NCI-H2171 treated with DMSO at 0.1 percent for 48 hours (cell line): ENCODE results near the gene CPNE7.
A peak's percentile ranks its signal among the peaks of the same experiment; 100 is the strongest.

Experiments used
- DNase-seq: peaks from one replicate; lab custom pipeline; 2025; lab: John Stamatoyannopoulos, UW

Gene CPNE7

DNA sequence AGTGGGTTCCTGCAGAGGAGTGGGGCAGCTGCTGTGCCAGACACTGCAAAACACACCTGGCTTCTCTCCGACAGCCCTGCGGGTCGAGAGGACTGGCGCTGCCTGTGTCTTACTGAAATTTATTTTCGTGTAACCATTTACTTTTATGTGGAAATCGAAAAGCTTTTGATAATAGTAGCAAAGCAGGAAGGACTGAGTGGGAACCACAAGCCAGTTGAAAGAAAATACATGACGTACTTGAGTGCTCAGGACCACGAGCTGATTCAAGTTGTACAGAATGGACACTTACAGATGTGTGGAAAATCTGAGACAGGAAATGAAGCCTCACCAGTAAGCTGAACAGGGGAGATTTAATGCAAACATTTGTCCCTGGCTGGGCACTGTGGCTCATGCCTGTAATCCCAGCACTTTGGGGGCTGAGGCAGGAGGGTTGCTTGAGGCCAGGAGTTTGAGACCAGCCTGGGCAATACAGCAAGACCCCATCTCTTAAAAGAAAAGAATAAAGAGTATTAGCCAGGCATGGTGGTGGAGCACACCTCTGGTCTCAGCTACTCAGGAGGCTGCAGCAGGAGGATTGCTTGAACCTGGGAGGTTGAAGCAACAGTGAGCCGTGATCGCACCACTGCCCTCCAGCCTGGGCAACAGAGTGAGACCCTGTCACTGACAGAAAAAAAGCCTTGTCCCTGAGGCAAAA lies 26.4 kb upstream of the CPNE7 start:
- DNase-seq: no peak

GRCh38 chr16:89550421-89551007 lies 25.0 kb upstream of the CPNE7 start:
- no peak for DNase-seq

DNA sequence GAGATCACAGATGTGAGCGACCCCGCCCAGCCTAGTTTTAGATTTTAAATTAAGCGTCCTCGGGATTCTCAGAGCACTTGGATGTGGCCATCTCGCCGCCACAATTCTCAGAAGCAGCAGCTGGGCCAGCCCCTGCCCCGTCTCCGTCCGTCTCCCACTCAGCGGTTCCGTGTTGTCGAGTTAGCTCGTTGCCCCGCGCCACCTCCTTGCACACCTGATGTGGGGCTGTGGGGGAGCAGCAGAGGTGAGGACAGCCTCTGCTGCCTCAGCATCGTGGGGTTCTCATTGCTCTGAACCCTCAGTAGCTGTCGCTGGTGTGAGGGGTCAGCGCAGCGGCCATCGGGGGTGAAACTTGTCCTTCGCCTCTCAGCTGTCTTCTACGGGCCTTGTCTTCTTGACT lies 23.2 kb upstream of the CPNE7 start:
- no peak for DNase-seq

- DNase-seq: no peak
These were observed 22.6 kb upstream of the CPNE7 start for GRCh38 chr16:89552913-89553312.

DNA sequence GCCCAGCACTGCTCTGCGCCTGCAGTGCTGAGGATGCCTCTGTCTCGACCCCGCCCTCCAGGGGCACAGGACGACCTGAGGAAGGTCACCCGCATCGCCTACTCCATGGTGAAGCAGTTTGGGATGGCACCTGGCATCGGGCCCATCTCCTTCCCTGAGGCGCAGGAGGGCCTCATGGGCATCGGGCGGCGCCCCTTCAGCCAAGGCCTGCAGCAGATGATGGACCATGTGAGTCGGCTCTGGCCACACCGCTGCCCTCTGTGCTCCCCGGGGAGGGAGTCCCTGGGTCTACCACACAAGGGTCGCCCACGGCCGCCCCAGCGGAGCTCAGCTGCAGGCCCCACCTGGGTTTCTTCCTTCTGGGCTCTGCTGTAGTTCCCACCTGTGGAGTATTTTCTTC lies 21.8 kb upstream of the CPNE7 start:
- no peak for DNase-seq

DNA sequence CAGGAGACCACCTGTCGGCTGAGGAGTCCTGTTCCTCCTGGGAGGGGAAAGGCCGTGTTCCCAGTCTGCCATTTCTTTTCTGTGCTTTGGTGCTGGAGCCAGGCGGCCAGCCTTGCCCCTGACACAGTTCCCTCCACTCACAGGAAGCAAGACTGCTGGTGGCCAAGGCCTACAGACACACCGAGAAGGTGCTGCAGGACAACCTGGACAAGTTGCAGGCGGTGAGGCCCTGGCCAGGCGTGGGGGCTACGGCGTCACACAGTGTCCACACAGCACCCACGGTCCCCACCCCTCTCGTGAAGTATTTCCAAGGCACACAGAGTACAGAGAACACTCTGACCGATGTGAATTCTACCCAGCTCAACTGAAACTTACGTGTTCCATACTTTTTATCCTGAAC lies 21.2 kb upstream of the CPNE7 start:
- no peak for DNase-seq

GRCh38 chr16:89555265-89555664 lies 20.3 kb upstream of the CPNE7 start:
- DNase-seq: no peak

DNA sequence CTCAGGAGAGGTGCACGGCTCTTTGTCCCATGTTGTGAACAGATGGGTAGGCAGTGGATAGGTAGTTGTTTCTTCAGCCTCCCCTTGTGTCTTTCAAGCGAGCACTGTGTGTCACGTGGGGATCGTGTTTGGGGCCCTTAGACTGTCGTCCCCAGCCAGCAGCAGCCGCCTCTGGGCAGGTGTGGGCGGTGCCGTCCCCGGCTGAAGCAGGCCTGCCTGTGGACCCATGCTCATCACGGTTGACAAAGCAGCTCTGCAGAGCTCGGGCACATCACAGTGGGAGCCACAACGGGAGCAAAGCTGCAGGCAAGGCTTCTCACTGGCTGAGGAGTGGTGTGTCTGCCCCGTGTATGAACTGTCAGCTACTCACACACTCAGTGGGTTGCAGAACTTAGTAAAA lies 19.8 kb upstream of the CPNE7 start:
- DNase-seq: no peak

DNA sequence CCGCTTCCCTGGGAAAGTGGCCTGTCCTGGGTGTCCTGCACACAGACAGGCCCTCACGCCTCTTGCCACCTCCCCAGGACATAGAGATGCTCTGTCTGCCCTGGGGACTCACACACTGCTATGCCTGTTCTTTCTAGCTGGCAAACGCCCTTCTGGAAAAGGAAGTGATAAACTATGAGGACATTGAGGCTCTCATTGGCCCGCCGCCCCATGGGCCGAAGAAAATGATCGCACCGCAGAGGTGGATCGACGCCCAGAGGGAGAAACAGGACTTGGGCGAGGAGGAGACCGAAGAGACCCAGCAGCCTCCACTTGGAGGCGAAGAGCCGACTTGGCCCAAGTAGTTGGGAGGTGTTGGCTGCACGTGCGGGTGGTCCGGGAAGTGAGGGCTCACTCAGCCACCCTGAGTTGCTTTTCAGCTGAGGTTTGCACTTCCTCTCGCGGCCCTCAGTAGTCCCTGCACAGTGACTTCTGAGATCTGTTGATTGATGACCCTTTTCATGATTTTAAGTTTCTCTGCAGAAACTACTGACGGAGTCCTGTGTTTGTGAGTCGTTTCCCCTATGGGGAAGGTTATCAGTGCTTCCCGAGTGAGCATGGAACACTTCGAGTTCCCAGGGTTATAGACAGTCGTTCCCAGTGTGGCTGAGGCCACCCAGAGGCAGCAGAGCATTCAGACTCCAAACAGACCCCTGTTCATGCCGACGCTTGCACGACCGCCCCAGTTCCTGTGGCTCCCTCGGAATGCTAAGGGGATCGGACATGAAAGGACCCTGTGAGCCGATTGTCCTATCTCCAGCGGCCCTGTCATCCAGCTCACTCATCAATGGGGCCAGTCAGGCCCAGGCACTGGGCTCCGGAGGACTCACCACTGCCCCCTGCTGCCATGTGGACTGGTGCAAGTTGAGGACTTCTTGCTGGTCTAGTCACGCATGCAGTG lies 18.5 kb upstream of the CPNE7 start:
- peak; percentile 16 for DNase-seq

GRCh38 chr16:89557690-89558490 lies 17.7 kb upstream of the CPNE7 start:
- DNase-seq: no peak

DNA sequence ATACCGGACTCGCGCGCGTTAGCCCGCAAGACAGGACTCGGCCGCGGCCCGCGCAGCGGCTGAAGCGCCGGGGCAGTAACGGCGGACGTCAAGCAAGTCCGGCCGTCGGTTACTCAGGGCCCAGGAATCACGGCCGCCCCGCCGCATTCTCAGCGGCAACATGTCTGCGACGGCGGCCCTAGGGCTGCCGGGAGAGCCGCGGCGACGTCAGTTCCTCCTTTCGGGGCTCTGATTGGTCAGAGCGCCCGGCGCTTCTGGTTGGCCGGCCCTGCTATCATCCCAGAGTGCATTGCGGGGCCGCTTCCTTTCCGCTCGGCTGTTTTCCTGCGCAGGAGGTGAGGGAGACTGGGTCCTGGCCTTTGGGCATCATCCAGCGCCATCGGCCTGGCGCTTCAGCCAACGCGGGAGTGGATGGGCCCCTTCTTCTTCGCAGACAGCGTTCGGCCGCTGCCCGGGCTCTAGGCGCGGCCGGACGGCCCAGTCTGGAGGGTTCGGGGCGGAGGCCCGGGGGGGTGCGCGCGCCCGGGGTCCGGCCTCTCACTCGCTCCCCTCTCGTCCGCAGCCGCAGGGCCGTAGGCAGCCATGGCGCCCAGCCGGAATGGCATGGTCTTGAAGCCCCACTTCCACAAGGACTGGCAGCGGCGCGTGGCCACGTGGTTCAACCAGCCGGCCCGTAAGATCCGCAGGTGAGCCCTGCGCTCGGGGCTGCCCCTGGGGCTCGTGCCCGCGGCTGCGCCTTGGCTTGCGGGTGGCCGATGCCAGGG lies 15.0 kb upstream of the CPNE7 start, which contains the start of gene RPL13:
RPL13 (plus strand) TSS at position 305 of the 764 bp plus-strand sequence; CDS start at position 583, 278 bp downstream.
- peak; percentile 94 for DNase-seq

GRCh38 chr16:89561142-89561883 lies 14.2 kb upstream of the CPNE7 start:
- DNase-seq: no peak

GRCh38 chr16:89561884-89562599 lies 13.5 kb upstream of the CPNE7 start:
- no peak for DNase-seq

GRCh38 chr16:89562939-89563338 lies 12.6 kb upstream of the CPNE7 start:
- DNase-seq: no peak

GRCh38 chr16:89563639-89564392 lies 11.7 kb upstream of the CPNE7 start:
- DNase-seq: peak; percentile 15

DNA sequence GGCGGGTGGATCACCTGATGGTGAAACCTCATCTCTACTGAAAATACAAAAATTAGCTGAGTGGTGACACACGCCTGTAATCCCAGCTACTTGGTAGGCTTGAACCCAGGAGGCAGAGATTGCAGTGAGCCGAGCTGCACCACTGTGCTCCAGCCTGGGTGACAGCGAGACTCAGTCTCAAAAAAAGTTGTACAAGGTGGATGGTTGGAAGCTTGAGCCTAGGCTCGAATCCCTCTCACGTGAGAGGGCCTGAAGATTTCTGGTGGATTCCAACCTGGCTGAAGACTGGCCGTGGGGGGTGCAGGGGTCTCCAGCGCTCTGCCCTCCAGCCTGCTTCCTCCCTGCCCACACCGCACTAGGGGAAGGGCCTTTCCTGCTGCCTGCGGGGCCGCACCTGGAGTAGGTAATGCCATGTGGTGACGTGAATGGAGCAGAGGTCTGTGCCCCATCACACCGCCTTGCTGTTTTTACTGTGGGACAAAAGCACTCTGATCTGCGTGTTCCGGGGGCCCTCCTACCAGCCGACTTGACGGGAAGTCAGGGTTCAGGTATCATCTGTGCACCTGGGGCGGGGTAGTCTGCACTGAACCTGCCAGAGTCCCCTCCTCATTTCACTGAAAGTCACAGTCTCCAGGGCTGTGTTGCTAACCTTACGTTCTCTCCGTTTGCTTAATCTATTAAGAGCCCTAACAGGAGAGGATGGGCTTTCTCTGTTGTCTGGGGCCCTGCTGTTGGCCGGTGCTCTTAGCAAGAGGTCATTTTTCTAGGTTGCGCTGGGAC lies 10.9 kb upstream of the CPNE7 start:
- DNase-seq: peak; percentile 67

DNA sequence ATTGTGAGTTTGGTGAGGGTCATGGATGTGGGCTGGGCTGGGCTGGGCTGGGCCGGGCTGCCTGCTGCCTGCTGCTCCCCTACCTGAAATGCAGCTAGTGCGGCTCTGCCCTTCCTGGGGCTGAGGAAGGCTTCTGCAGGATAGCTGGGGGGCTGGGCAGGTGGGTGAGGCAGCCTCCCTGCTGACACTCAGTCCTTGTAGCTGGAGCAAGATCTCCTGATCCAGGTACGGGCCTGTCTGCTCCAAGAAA lies 10.4 kb upstream of the CPNE7 start:
- no peak for DNase-seq
